ENCODE data around the gene ROCK2. TPM values are rescaled to one million over a fixed set of nuclear protein-coding genes. Genes with fewer than 3 reads are reported as not detected.

ROCK2 gene
- polyA plus RNA-seq, 1 of the 3 experiments (the other 2 are of a cell fraction) = 4.2 TPM

- DNase-seq = no peak
- POLR2A ChIA-PET = no interaction called here
- 95% methylated on average over 13 of the region's 13 CpGs for WGBS (ENCODE audit: low lambda C conversion rate)
These were observed 175.1 kb downstream of the ROCK2 start for GRCh38 chr2:11169333-11169732.

DNA sequence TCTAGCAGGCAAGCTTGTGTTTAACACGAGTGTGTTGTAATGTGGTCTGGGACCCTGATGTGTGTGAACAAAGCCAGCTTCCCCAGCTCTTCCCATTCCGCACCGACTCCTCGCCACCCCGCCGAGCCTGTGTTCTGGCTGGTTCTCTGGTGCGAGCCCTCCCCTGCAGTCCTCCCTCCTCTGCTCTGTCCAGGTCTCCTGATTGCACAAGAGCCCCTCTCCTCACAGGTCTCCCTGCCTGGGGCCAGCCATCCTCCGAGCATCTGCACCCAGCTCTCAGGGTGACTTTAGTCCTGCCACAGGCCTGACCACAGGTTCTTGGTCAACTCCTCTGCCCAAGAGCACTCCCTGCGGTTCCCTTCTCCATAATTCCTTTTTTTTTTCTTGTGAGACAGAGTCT is 175.9 kb downstream of the ROCK2 start:
- Histone ChIP-seq H3K9me2 (no peaks in the 10 kb centered on the region), H3F3A (replicated peaks; ENCODE audit: insufficient read depth) (no peaks in the 10 kb centered on the region), H3K4me1 (ENCODE audit: control insufficient read depth in 1 of 2, insufficient read depth in 2 of 2, low read depth in 1 of 2, low read length in 1 of 2) (peaks cover 0 to 6% of the 10 kb centered on the region in 2 experiments; a peak in 1 of 4 replicates), H3K27ac (ENCODE audit: low read depth in 2 of 2, low read length in 1 of 2) (no peak overlapping the region), H3K4me3 (ENCODE audit: low read depth in 2 of 2, low read length in 1 of 2) (no peak overlapping the region), H4K20me1 (ENCODE audit: insufficient read depth) (no peaks in the 10 kb centered on the region), H3K27me3 (ENCODE audit: insufficient read depth) (no peaks in the 10 kb centered on the region), H3K9ac (no peak overlapping the region), H2AFZ (ENCODE audit: low read depth) (no peak overlapping the region), H3K36me3 (replicated peaks in 1 of 2; ENCODE audit: control insufficient read depth in 1 of 2, insufficient read depth in 2 of 2, low read length in 1 of 2) (peaks cover 0 to 8% of the 10 kb centered on the region in 2 experiments), H3K79me2 (ENCODE audit: insufficient read depth) (no peaks in the 10 kb centered on the region), H3K9me3 (no peaks in the 10 kb centered on the region), H3K4me2 (no peak overlapping the region)
- TF ChIP-seq POLR2AphosphoS5 (IDR thresholded peaks at IDR 0.05; ENCODE audit: low read depth, low read length) (no peak), RFX5 (IDR thresholded peaks at IDR 0.05; ENCODE audit: low read length) (no peak), EZH2phosphoT487 (IDR thresholded peaks at IDR 0.05; ENCODE audit: borderline replicate concordance, low read depth) (no peak), FOSL2 (IDR thresholded peaks at IDR 0.05; ENCODE audit: borderline replicate concordance, low read depth) (no peak), TEAD4 (IDR thresholded peaks at IDR 0.05; ENCODE audit: borderline replicate concordance, insufficient read depth) (no peak), CHD2 (IDR thresholded peaks at IDR 0.05; ENCODE audit: low read length, partially characterized antibody) (no peak), REST (IDR thresholded peaks at IDR 0.05; ENCODE audit: low read depth, low read length) (no peak), NRF1 (IDR thresholded peaks at IDR 0.05; ENCODE audit: low read depth, low read length) (no peak), ELF1 (IDR thresholded peaks at IDR 0.05) (no peak), EP300 (IDR thresholded peaks at IDR 0.05; ENCODE audit: borderline replicate concordance in 1 of 2, low read depth in 1 of 2, low read length in 1 of 2) (no peak), USF2 (IDR thresholded peaks at IDR 0.05; ENCODE audit: borderline replicate concordance, low read depth, low read length) (no peak)
- TF ChIP-seq, protein P1, sequence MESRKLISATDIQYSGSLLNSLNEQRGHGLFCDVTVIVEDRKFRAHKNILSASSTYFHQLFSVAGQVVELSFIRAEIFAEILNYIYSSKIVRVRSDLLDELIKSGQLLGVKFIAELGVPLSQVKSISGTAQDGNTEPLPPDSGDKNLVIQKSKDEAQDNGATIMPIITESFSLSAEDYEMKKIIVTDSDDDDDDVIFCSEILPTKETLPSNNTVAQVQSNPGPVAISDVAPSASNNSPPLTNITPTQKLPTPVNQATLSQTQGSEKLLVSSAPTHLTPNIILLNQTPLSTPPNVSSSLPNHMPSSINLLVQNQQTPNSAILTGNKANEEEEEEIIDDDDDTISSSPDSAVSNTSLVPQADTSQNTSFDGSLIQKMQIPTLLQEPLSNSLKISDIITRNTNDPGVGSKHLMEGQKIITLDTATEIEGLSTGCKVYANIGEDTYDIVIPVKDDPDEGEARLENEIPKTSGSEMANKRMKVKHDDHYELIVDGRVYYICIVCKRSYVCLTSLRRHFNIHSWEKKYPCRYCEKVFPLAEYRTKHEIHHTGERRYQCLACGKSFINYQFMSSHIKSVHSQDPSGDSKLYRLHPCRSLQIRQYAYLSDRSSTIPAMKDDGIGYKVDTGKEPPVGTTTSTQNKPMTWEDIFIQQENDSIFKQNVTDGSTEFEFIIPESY (IDR thresholded peaks at IDR 0.05; ENCODE audit: borderline replicate concordance, low read depth) = no peak
- DNase-seq = peak; percentile 39
- CTCF ChIA-PET = interaction anchor here (0.6 to 2.3 kb wide), 3 partner anchors 13 to 44 kb away, joined by 3 to 8 read pairs (median 3); a partner anchor contains a TSS
- 91% methylated on average over 9 of the region's 9 CpGs for WGBS (ENCODE audit: low lambda C conversion rate)
- POLR2A ChIA-PET = no interaction called here

More at GRCh38 chr2:11169333-11169732, 175.1 kb downstream of the ROCK2 start:
- H3K9ac ChIP-seq = no peak overlapping the region
- H3K4me3 ChIP-seq (ENCODE audit: low read depth in 2 of 2, low read length in 1 of 2) = no peak overlapping the region
- H3K4me1 ChIP-seq (ENCODE audit: control insufficient read depth in 1 of 2, insufficient read depth in 2 of 2, low read depth in 1 of 2, low read length in 1 of 2) = no peaks in the 10 kb centered on the region; a peak in 1 of 4 replicates
- CTCF ChIA-PET = interaction anchor here (2.3 kb wide), 1 partner anchor 37 kb away, joined by 8 read pairs; a partner anchor contains a TSS
- H4K20me1 ChIP-seq (ENCODE audit: insufficient read depth) = no peaks in the 10 kb centered on the region
- no peak overlapping the region for H3K4me2 ChIP-seq
- no peaks in the 10 kb centered on the region for H3F3A ChIP-seq (replicated peaks; ENCODE audit: insufficient read depth)
- H3K27me3 ChIP-seq (ENCODE audit: insufficient read depth) = no peaks in the 10 kb centered on the region
- no peak overlapping the region for H3K27ac ChIP-seq (ENCODE audit: low read depth in 2 of 2, low read length in 1 of 2)
- H3K9me2 ChIP-seq = no peaks in the 10 kb centered on the region
- H2AFZ ChIP-seq (ENCODE audit: low read depth) = no peak overlapping the region
- no peak for TF ChIP-seq RAD21 (IDR thresholded peaks at IDR 0.05; ENCODE audit: low read length)
- no peak for TF ChIP-seq FOXM1 (IDR thresholded peaks at IDR 0.05; ENCODE audit: low read depth)
- TF ChIP-seq MXI1 (IDR thresholded peaks at IDR 0.05; ENCODE audit: low read depth, low read length) = no peak
- no peak for TF ChIP-seq RCOR1 (IDR thresholded peaks at IDR 0.05; ENCODE audit: low read length)
- TF ChIP-seq, protein P2, sequence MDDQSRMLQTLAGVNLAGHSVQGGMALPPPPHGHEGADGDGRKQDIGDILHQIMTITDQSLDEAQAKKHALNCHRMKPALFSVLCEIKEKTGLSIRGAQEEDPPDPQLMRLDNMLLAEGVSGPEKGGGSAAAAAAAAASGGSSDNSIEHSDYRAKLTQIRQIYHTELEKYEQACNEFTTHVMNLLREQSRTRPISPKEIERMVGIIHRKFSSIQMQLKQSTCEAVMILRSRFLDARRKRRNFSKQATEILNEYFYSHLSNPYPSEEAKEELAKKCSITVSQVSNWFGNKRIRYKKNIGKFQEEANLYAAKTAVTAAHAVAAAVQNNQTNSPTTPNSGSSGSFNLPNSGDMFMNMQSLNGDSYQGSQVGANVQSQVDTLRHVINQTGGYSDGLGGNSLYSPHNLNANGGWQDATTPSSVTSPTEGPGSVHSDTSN (IDR thresholded peaks at IDR 0.05) = no peak
- TF ChIP-seq RFX5 (IDR thresholded peaks at IDR 0.05; ENCODE audit: low read length) = no peak
- TF ChIP-seq USF1 (IDR thresholded peaks at IDR 0.05; ENCODE audit: borderline replicate concordance, low read depth) = no peak
- H3K36me3 ChIP-seq (replicated peaks in 1 of 2; ENCODE audit: control insufficient read depth in 1 of 2, insufficient read depth in 2 of 2, low read length in 1 of 2) = peaks cover 0 to 8% of the 10 kb centered on the region in 2 experiments
- no peaks in the 10 kb centered on the region for H3K9me3 ChIP-seq
- H3K79me2 ChIP-seq (ENCODE audit: insufficient read depth) = no peaks in the 10 kb centered on the region; the same call in 1 of the 2 replicates

All from SK-N-SH (cell line).